Effector CD4-positive, alpha-beta T cell (primary cell): ENCODE measurements around the gene CDK2.

Experiments
- DNase-seq: peaks from one replicate; pipeline ENCODE4 v3.0.0-alpha.2; 2020

The CDK2 gene

GRCh38 chr12:56017181-56017580 is 50.6 kb downstream of the CDK2 start:
- no peak for DNase-seq

GRCh38 chr12:56018356-56018755 is 51.7 kb downstream of the CDK2 start:
- no peak for DNase-seq

- DNase-seq: no peak
Observed at GRCh38 chr12:56020423-56021184, 54.0 kb downstream of the CDK2 start, which contains the start of gene IKZF4. IKZF4 (plus strand) TSS chr12:56021043; CDS start chr12:56021494, 451 bp downstream.

- no peak for DNase-seq
Observed at GRCh38 chr12:56021889-56022497, 55.4 kb downstream of the CDK2 start.
